ENCODE measurements around the gene UBA6. TPM values are rescaled to one million over a fixed set of nuclear protein-coding genes. Genes with fewer than 3 reads are reported as not detected.

UBA6 gene
- total and polyA plus RNA-seq, 9 of the 15 experiments (the other 6 are each of a cell fraction or from before 2014, with no cell fraction given), result 22.9 to 139 (median 94.6) TPM

DNA sequence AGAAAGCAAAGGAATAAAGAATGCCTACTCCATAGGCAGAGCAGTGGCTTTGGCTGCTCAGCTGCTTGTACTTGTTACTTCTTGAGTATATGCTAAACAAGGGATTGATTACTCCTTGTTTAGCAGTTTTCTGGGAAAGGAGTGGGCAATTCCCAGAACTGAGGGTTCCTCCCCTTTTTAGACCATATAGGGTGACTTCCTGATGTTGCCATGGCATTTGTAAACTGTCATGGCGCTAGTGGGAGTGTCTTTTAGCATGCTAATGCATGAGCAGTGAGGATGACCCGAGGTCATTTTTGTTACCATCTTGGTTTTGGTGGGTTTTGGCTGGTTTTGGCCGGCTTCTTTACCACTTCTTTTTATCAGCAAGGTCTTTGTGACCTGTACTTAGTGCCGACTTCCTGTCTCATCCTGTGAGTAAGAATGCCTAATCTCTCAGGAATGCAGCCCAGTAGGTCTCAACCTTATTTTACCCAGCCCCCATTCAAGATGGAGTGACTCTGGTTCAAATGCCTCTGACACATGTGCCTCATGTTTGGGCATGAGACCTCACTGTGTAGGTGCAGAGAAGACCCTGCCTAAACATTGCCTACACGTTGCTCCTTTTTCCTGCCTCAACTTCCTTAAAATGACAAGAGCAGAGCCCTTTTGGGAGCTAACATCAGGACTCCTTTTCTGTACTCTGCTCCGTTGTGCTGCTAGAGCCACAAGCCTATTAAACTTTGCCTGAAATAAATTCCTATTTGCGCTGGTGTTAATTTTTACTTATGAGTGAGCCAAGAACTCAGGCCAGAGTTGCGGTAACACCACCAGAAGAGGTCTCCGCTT lies 21.0 kb upstream of the UBA6 start (continued):
- TF ChIP-seq BRF1 (IDR thresholded peaks at IDR 0.05; ENCODE audit: borderline replicate concordance, extremely low read depth, insufficient read length) (no peak), ZSCAN32 (CRISPR knock-in tag; IDR thresholded peaks at IDR 0.05) (peak; percentile 99), NR2C2 (CRISPR knock-in tag; IDR thresholded peaks at IDR 0.05) (peak; percentile 75), NR2C2 (tag; IDR thresholded peaks at IDR 0.05) (peak; percentile 98), SMAD2 (IDR thresholded peaks at IDR 0.05; ENCODE audit: low read depth, low read length) (no peak), NCOA1 (IDR thresholded peaks at IDR 0.05; ENCODE audit: low read depth) (peak; percentile 68; the same call in 1 of the 2 replicates), RBFOX2 (IDR thresholded peaks at IDR 0.05; ENCODE audit: low read depth, low read length) (peak; percentile 40; the same call in 1 of the 2 replicates), NCOA6 (IDR thresholded peaks at IDR 0.05) (no peak), C11orf30 (IDR thresholded peaks at IDR 0.05; ENCODE audit: low read depth) (no peak), EP300 (IDR thresholded peaks at IDR 0.05; ENCODE audit: low read length) (peak; percentile 81; the same call in 1 of the 2 replicates), ZBTB7A (IDR thresholded peaks at IDR 0.05; ENCODE audit: borderline replicate concordance, control insufficient read depth, low read depth, low read length) (no peak), ZNF282 (CRISPR knock-in tag; IDR thresholded peaks at IDR 0.05) (no peak), ZNF324 (CRISPR knock-in tag; IDR thresholded peaks at IDR 0.05) (peak; percentile 98), HDAC2 (IDR thresholded peaks at IDR 0.05) (peak; percentile 89; the same call in 1 of the 2 replicates), SMAD1 (IDR thresholded peaks at IDR 0.05; ENCODE audit: low read depth, low read length, partially characterized antibody) (no peak), NFYB (IDR thresholded peaks at IDR 0.05; ENCODE audit: extremely low read depth, insufficient read length) (no peak), U2AF1 (optimal IDR thresholded peaks at IDR 0.05; ENCODE audit: low read depth, low read length) (no peak), MTF1 (CRISPR knock-in tag; IDR thresholded peaks at IDR 0.05; ENCODE audit: borderline replicate concordance) (peak; percentile 100), ESRRB (CRISPR knock-in tag; IDR thresholded peaks at IDR 0.05; ENCODE audit: borderline replicate concordance) (peak; percentile 99), FOSL1 (tag; conservative IDR thresholded peaks at IDR 0.05) (peak; percentile 96), ZC3H4 (CRISPR knock-in tag; IDR thresholded peaks at IDR 0.05; ENCODE audit: borderline replicate concordance) (no peak), KAT7 (CRISPR knock-in tag; IDR thresholded peaks at IDR 0.05; ENCODE audit: borderline replicate concordance) (no peak), ATF1 (CRISPR knock-in tag; IDR thresholded peaks at IDR 0.05) (no peak), ATF1 (tag; IDR thresholded peaks at IDR 0.05) (peak; percentile 95), MTA3 (IDR thresholded peaks at IDR 0.05; ENCODE audit: borderline replicate concordance) (peak; percentile 86)
- TF ChIP-seq, protein P1, sequence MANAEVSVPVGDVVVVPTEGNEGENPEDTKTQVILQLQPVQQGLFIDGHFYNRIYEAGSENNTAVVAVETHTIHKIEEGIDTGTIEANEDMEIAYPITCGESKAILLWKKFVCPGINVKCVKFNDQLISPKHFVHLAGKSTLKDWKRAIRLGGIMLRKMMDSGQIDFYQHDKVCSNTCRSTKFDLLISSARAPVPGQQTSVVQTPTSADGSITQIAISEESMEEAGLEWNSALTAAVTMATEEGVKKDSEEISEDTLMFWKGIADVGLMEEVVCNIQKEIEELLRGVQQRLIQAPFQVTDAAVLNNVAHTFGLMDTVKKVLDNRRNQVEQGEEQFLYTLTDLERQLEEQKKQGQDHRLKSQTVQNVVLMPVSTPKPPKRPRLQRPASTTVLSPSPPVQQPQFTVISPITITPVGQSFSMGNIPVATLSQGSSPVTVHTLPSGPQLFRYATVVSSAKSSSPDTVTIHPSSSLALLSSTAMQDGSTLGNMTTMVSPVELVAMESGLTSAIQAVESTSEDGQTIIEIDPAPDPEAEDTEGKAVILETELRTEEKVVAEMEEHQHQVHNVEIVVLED (CRISPR knock-in tag; IDR thresholded peaks at IDR 0.05), result peak; percentile 92
- TF ChIP-seq, protein P2, sequence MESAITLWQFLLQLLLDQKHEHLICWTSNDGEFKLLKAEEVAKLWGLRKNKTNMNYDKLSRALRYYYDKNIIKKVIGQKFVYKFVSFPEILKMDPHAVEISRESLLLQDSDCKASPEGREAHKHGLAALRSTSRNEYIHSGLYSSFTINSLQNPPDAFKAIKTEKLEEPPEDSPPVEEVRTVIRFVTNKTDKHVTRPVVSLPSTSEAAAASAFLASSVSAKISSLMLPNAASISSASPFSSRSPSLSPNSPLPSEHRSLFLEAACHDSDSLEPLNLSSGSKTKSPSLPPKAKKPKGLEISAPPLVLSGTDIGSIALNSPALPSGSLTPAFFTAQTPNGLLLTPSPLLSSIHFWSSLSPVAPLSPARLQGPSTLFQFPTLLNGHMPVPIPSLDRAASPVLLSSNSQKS (CRISPR knock-in tag; IDR thresholded peaks at IDR 0.05), result peak; percentile 100
- TF ChIP-seq, protein P3, sequence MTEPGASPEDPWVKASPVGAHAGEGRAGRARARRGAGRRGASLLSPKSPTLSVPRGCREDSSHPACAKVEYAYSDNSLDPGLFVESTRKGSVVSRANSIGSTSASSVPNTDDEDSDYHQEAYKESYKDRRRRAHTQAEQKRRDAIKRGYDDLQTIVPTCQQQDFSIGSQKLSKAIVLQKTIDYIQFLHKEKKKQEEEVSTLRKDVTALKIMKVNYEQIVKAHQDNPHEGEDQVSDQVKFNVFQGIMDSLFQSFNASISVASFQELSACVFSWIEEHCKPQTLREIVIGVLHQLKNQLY (CRISPR knock-in tag; conservative IDR thresholded peaks at IDR 0.05), result peak in 1 of 2 experiments; percentile 98; a peak in 2 of 4 replicates

Measured in K562 (cell line).